ENCODE data around the gene APOBEC2. TPM values are rescaled to one million over a fixed set of nuclear protein-coding genes. Genes with fewer than 3 reads are reported as not detected.

Gene APOBEC2
- total RNA-seq, 3 donors from 2014 or later = not detected

GRCh38 chr6:41083072-41083471 lies 30.1 kb downstream of the APOBEC2 start:
- Histone ChIP-seq H3K4me1 (no peaks in the 10 kb centered on the region), H3K9me3 (no peaks in the 10 kb centered on the region), H3K36me3 (no peaks in the 10 kb centered on the region), H3K27me3 (no peaks in the 10 kb centered on the region), H3K4me3 (no peak overlapping the region), H3K27ac (no peak overlapping the region)
- no peak for DNase-seq (ENCODE audit: low spot score in 2 of 2)
- intact Hi-C loops (cut with DNase I; ENCODE audit: low total_unique reads) = no loop called here
- TF ChIP-seq POLR2A (IDR thresholded peaks at IDR 0.05) = no peak
- no peak for TF ChIP-seq POLR2AphosphoS5 (IDR thresholded peaks at IDR 0.05)
- TF ChIP-seq CTCF (IDR thresholded peaks at IDR 0.05) = no peak

GRCh38 chr6:41085182-41085581 lies 32.2 kb downstream of the APOBEC2 start:
- H3K36me3 ChIP-seq = no peaks in the 10 kb centered on the region
- no peaks in the 10 kb centered on the region for H3K27me3 ChIP-seq
- intact Hi-C loops (cut with DNase I; ENCODE audit: low total_unique reads) = no loop called here
- H3K4me1 ChIP-seq = no peaks in the 10 kb centered on the region
- no peak overlapping the region for H3K4me3 ChIP-seq
- H3K27ac ChIP-seq = no peak overlapping the region
- H3K9me3 ChIP-seq = no peaks in the 10 kb centered on the region
- no peak for DNase-seq (ENCODE audit: low spot score in 2 of 2)
- TF ChIP-seq POLR2A (IDR thresholded peaks at IDR 0.05) (no peak), CTCF (IDR thresholded peaks at IDR 0.05) (no peak), POLR2AphosphoS5 (IDR thresholded peaks at IDR 0.05) (no peak)

- intact Hi-C loops (cut with DNase I; ENCODE audit: low total_unique reads) = no loop called here
- H3K27ac ChIP-seq = no peak overlapping the region
- no peaks in the 10 kb centered on the region for H3K36me3 ChIP-seq
- H3K27me3 ChIP-seq = no peaks in the 10 kb centered on the region
- no peaks in the 10 kb centered on the region for H3K4me1 ChIP-seq
- no peak overlapping the region for H3K4me3 ChIP-seq
- DNase-seq (ENCODE audit: low spot score in 2 of 2) = peak in 1 of 2 donors; percentile 29
- no peaks in the 10 kb centered on the region for H3K9me3 ChIP-seq
- TF ChIP-seq POLR2AphosphoS5 (IDR thresholded peaks at IDR 0.05) (no peak), POLR2A (IDR thresholded peaks at IDR 0.05) (no peak), CTCF (IDR thresholded peaks at IDR 0.05) (no peak)
Observed at GRCh38 chr6:41088451-41088850, 35.4 kb downstream of the APOBEC2 start.

GRCh38 chr6:41090841-41091761 lies 38.1 kb downstream of the APOBEC2 start:
- no peak overlapping the region for H3K27ac ChIP-seq

More at GRCh38 chr6:41090841-41091761, 38.1 kb downstream of the APOBEC2 start:
- no peaks in the 10 kb centered on the region for H3K9me3 ChIP-seq
- no peak overlapping the region for H3K4me3 ChIP-seq
- no peak for TF ChIP-seq CTCF (IDR thresholded peaks at IDR 0.05)
- no peak for TF ChIP-seq POLR2AphosphoS5 (IDR thresholded peaks at IDR 0.05)
- TF ChIP-seq POLR2A (IDR thresholded peaks at IDR 0.05) = no peak
- H3K36me3 ChIP-seq = peaks cover 5% of the 10 kb centered on the region
- no peaks in the 10 kb centered on the region for H3K27me3 ChIP-seq
- DNase-seq (ENCODE audit: low spot score in 2 of 2) = no peak
- no peaks in the 10 kb centered on the region for H3K4me1 ChIP-seq
- intact Hi-C loops (cut with DNase I; ENCODE audit: low total_unique reads) = no loop called here

Data from breast epithelium (tissue), 4 donors.